ENCODE data around the gene ALKBH4. TPM values are rescaled to one million over a fixed set of nuclear protein-coding genes. Genes with fewer than 3 reads are reported as not detected.
"Not testable (repeated sequence)": the region's sequence is repeated elsewhere in the genome, so short reads cannot be mapped to it uniquely, and the experiment has no call there.

The ALKBH4 gene
- total RNA-seq, 6 experiments from 2014 or later, result 3.7 to 11.7 (median 5.6) TPM

- Histone ChIP-seq H3K4me3 (no peak overlapping the region), H3K4me1 (no peaks in the 10 kb centered on the region), H3K36me3 (peaks cover 0 to 18% (median 9%) of the 10 kb centered on the region in 4 donors), H3K27me3 (no peaks in the 10 kb centered on the region), H3K27ac (no peak overlapping the region), H3K9me3 (no peaks in the 10 kb centered on the region)
- no peak for TF ChIP-seq POLR2A (IDR thresholded peaks at IDR 0.05)
- TF ChIP-seq, protein P1, sequence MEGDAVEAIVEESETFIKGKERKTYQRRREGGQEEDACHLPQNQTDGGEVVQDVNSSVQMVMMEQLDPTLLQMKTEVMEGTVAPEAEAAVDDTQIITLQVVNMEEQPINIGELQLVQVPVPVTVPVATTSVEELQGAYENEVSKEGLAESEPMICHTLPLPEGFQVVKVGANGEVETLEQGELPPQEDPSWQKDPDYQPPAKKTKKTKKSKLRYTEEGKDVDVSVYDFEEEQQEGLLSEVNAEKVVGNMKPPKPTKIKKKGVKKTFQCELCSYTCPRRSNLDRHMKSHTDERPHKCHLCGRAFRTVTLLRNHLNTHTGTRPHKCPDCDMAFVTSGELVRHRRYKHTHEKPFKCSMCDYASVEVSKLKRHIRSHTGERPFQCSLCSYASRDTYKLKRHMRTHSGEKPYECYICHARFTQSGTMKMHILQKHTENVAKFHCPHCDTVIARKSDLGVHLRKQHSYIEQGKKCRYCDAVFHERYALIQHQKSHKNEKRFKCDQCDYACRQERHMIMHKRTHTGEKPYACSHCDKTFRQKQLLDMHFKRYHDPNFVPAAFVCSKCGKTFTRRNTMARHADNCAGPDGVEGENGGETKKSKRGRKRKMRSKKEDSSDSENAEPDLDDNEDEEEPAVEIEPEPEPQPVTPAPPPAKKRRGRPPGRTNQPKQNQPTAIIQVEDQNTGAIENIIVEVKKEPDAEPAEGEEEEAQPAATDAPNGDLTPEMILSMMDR (IDR thresholded peaks at IDR 0.05), result no peak
- intact Hi-C loops (cut with DNase I), result no loop called here
- DNase-seq (no peak), ATAC-seq (no peak)
- WGBS (ENCODE audit: insufficient coverage, low coverage, low lambda C conversion rate, missing lambda C conversion rate), result no CpG with 5 or more reads among the region's 11 CpGs
Observed at GRCh38 chr7:102455596-102455995, 9.1 kb downstream of the ALKBH4 start.

GRCh38 chr7:102454932-102455331 lies 9.7 kb downstream of the ALKBH4 start:
- H3K27me3 ChIP-seq; DNase-seq; H3K9me3 ChIP-seq; intact Hi-C loops (cut with DNase I); H3K27ac ChIP-seq; ATAC-seq; H3K4me1 ChIP-seq; H3K4me3 ChIP-seq: not testable (repeated sequence)
- WGBS (ENCODE audit: insufficient coverage, low coverage, low lambda C conversion rate, missing lambda C conversion rate), result 92% methylated on average over 7 of the region's 10 CpGs
- peaks cover 0 to 18% (median 9%) of the 10 kb centered on the region in 4 donors for H3K36me3 ChIP-seq

- ATAC-seq (no peak), DNase-seq (no peak)
- WGBS (ENCODE audit: insufficient coverage, low coverage, low lambda C conversion rate, missing lambda C conversion rate), result 87% methylated on average over 8 of the region's 12 CpGs
- Histone ChIP-seq H3K4me3 (no peak overlapping the region), H3K27ac (no peak overlapping the region), H3K9me3 (no peaks in the 10 kb centered on the region), H3K36me3 (peaks cover 0 to 18% (median 9%) of the 10 kb centered on the region in 4 donors), H3K27me3 (no peaks in the 10 kb centered on the region), H3K4me1 (no peaks in the 10 kb centered on the region)
- intact Hi-C loops (cut with DNase I), result no loop called here
- no peak for TF ChIP-seq POLR2A (IDR thresholded peaks at IDR 0.05)
- TF ChIP-seq, protein P1 (IDR thresholded peaks at IDR 0.05), result no peak
Observed at GRCh38 chr7:102454468-102454867, 10.2 kb downstream of the ALKBH4 start.

- peak in 1 of 4 donors; percentile 47 for ATAC-seq
- TF ChIP-seq POLR2A (IDR thresholded peaks at IDR 0.05), result no peak
- TF ChIP-seq, protein P1 (IDR thresholded peaks at IDR 0.05), result no peak
- no peaks in the 10 kb centered on the region for H3K4me1 ChIP-seq
- no peak overlapping the region for H3K4me3 ChIP-seq
- no peaks in the 10 kb centered on the region for H3K9me3 ChIP-seq
- H3K27me3 ChIP-seq, result no peaks in the 10 kb centered on the region
- no peak overlapping the region for H3K27ac ChIP-seq
- DNase-seq, result no peak
- WGBS (ENCODE audit: insufficient coverage, low coverage, low lambda C conversion rate, missing lambda C conversion rate), result 74% methylated on average over 6 of the region's 7 CpGs
- peaks cover 0 to 17% (median 8%) of the 10 kb centered on the region in 4 donors for H3K36me3 ChIP-seq
- intact Hi-C loops (cut with DNase I), result no loop called here
Observed at GRCh38 chr7:102453319-102453718, 11.3 kb downstream of the ALKBH4 start.

DNA sequence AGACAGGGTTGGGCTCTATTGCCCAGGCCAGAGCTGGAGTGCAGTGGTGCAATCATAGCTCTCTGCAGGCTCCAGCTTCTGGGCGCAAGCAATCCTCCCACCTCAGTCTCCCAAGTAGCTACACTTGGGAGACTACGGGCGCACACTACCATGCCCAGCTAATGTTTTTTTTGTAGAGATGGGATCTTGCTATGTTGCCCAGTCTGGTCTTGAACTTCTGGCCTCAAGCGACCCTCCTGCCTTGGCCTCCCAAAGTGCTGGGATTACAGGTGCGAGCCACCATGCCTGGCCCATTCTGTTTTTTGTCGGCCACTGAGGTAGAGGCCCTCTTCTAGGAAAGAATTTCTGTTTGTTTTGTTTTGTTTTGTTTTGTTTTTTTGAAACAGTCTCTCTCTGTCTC lies 12.2 kb downstream of the ALKBH4 start:
- TF ChIP-seq, protein P1 (IDR thresholded peaks at IDR 0.05), result no peak
- TF ChIP-seq POLR2A (IDR thresholded peaks at IDR 0.05), result no peak
- WGBS (ENCODE audit: insufficient coverage, low coverage, low lambda C conversion rate, missing lambda C conversion rate), result 88% methylated on average over 5 of the region's 6 CpGs
- DNase-seq (no peak), ATAC-seq (no peak)
- H3K36me3 ChIP-seq, result peaks cover 0 to 11% (median 4%) of the 10 kb centered on the region in 4 donors
- no peaks in the 10 kb centered on the region for H3K4me1 ChIP-seq
- H3K9me3 ChIP-seq, result no peaks in the 10 kb centered on the region
- H3K4me3 ChIP-seq, result no peak overlapping the region
- no peak overlapping the region for H3K27ac ChIP-seq
- intact Hi-C loops (cut with DNase I), result no loop called here
- H3K27me3 ChIP-seq, result no peaks in the 10 kb centered on the region

Measured in right lobe of liver (tissue), 6 donors.